WERI-Rb-1 (cell line): ENCODE results near the gene U2AF1L4.

ENCODE experiments used
- DNase-seq: peaks from one replicate; pipeline ENCODE4 v3.0.0-alpha.2; 2020
- H3K27ac ChIP-seq: fragments of 250-450 bp; sonication (Bioruptor Pico); 2 replicates; pipeline ENCODE4 v1.5.1; 2020; ENCODE audit warnings: mild to moderate bottlenecking, moderate library complexity
- H3K27me3 ChIP-seq: fragments of 250-450 bp; sonication (Bioruptor Pico); 2 replicates; pipeline ENCODE4 v1.5.1; 2021; ENCODE audit warnings: mild to moderate bottlenecking, low read depth, moderate library complexity; ENCODE audit not compliant: insufficient read depth, severe bottlenecking
- H3K36me3 ChIP-seq: fragments of 250-450 bp; sonication (Bioruptor Pico); 2 replicates; pipeline ENCODE4 v1.5.1; 2020; ENCODE audit warnings: mild to moderate bottlenecking, moderate library complexity
- H3K4me3 ChIP-seq: 2 replicates; pipeline ENCODE4 v1.5.1; 2011; ENCODE audit warnings: low read depth, mild to moderate bottlenecking, control low read depth, low read length
- H3K9me3 ChIP-seq: fragments of 250-450 bp; sonication (Bioruptor Pico); 2 replicates; pipeline ENCODE4 v1.5.1; 2021; ENCODE audit warnings: mild to moderate bottlenecking, moderate library complexity; ENCODE audit not compliant: severe bottlenecking
- CTCF ChIP-seq: IDR thresholded peaks from 2 replicates; pipeline ENCODE4 v1.5.1; 2011; ENCODE audit warnings: low read depth, mild to moderate bottlenecking, control low read depth, inconsistent platforms, low read length

U2AF1L4 gene

GRCh38 chr19:35693835-35694599 lies 51.2 kb downstream of the U2AF1L4 start:
- Histone ChIP-seq H3K27me3 (no peaks in the 10 kb centered on the region), H3K27ac (no peak overlapping the region; the same call in 1 of the 2 replicates), H3K4me3 (no peak overlapping the region), H3K9me3 (peaks cover 2% of the 10 kb centered on the region), H3K36me3 (no peaks in the 10 kb centered on the region)
- TF ChIP-seq CTCF, result peak; percentile 98
- peak; percentile 92 for DNase-seq

- TF ChIP-seq CTCF, result no peak
- Histone ChIP-seq H3K27me3 (no peaks in the 10 kb centered on the region), H3K36me3 (no peaks in the 10 kb centered on the region), H3K4me3 (no peak overlapping the region), H3K9me3 (peaks cover 2% of the 10 kb centered on the region), H3K27ac (no peak overlapping the region; the same call in 1 of the 2 replicates)
- no peak for DNase-seq
Observed at GRCh38 chr19:35693422-35693821, 51.8 kb downstream of the U2AF1L4 start.
